PC-3 (cell line): ENCODE measurements around the gene PAGR1.

Experiments used
- CTCF ChIP-seq: fragments of 300-600 bp; sonication (generic); conservative IDR thresholded peaks from 2 replicates; pipeline ENCODE4 v1.5.1; 2017; ENCODE audit warnings: antibody characterized with exemption, low read depth, mild to moderate bottlenecking, low read length
- EZH2 ChIP-seq: fragments of 300-600 bp; sonication (generic); IDR thresholded peaks from one replicate; pipeline ENCODE4 v1.6.1; 2017; ENCODE audit warnings: antibody characterized with exemption, mild to moderate bottlenecking, low read length; ENCODE audit not compliant: unreplicated experiment
- EZH2phosphoT487 ChIP-seq: fragments of 300-600 bp; sonication (generic); IDR thresholded peaks from 2 replicates; pipeline ENCODE4 v1.6.1; 2018; ENCODE audit warnings: mild to moderate bottlenecking, antibody characterized with exemption, low read length, borderline replicate concordance

GRCh38 chr16:29818082-29818481 is 2.1 kb downstream of the PAGR1 start:
- TF ChIP-seq EZH2: no peak
- no peak for TF ChIP-seq CTCF
- no peak for TF ChIP-seq EZH2phosphoT487
